ENCODE data around the gene HSP90AB1. TPM values are rescaled to one million over a fixed set of nuclear protein-coding genes. Genes with fewer than 3 reads are reported as not detected.

Gene HSP90AB1
- total and polyA plus RNA-seq, 9 of the 15 experiments (the other 6 are each of a cell fraction or from before 2014, with no cell fraction given), result 1,780 to 3,358 (median 2,262) TPM

- Histone ChIP-seq H3K27ac (ENCODE audit: extremely low read depth, low read depth, low read length) (peak overlapping the region; percentile 53; the same call in 2 of the 3 replicates), H3K9ac (ENCODE audit: insufficient read depth in 1 of 2, low read depth in 2 of 2, low read length in 2 of 2) (peak overlapping the region; percentile 46 to 82), H3K4me3 (no peak overlapping the region), H3K79me2 (ENCODE audit: control insufficient read depth, insufficient read depth, low read length) (no peaks in the 10 kb centered on the region), H4K20me1 (replicated peaks; ENCODE audit: control insufficient read depth, insufficient read depth, low read length) (no peaks in the 10 kb centered on the region), H3K36me3 (ENCODE audit: control insufficient read depth, insufficient read depth, low read length) (no peaks in the 10 kb centered on the region), H2AFZ (ENCODE audit: low read depth, low read length) (peak overlapping the region; percentile 91), H3K27me3 (ENCODE audit: control insufficient read depth in 2 of 2, insufficient read depth in 2 of 2, low read length in 2 of 2) (no peaks in the 10 kb centered on the region), H3K4me1 (replicated peaks in 1 of 2; ENCODE audit: control insufficient read depth in 2 of 2, insufficient read depth in 2 of 2, low read length in 2 of 2) (peaks cover 28 to 45% of the 10 kb centered on the region in 2 experiments), H3K4me2 (ENCODE audit: insufficient read depth, low read length) (peak overlapping the region; percentile 54), H3K9me1 (ENCODE audit: control insufficient read depth, insufficient read depth, low read length) (no peaks in the 10 kb centered on the region), H3K9me3 (replicated peaks; ENCODE audit: control insufficient read depth, insufficient read depth, low read depth, low read length) (no peaks in the 10 kb centered on the region)
- ChIA-PET CTCF (ENCODE audit: low intra/inter-chr PET ratio) (no interaction called here), POLR2A (interaction anchor here (0.9 to 3.0 kb wide), 9 partner anchors 9 to 53 kb away, joined by 3 to 23 read pairs (median 6); partner anchors contain the start of gene HSP90AB1)
- DNase-seq (ENCODE audit: extremely low read depth in 1 of 4, low spot score in 3 of 4) (peak; percentile 71 to 79 (median 73)), FAIRE-seq (peak; percentile 83), ATAC-seq (peak; percentile 78)
- TSS peak; percentile 55 for BruUV-seq (replicated peaks)
- intact Hi-C loops (cut with micrococcal nuclease) (no loop called here), in situ Hi-C loops (cut with MboI) (no loop called here)
- WGBS (ENCODE audit: insufficient coverage, low coverage, missing lambda C conversion rate), result 31% methylated on average over 11 of the region's 11 CpGs
- TF ChIP-seq CLOCK (CRISPR knock-in tag; IDR thresholded peaks at IDR 0.05; ENCODE audit: borderline replicate concordance) (no peak), CBX3 (IDR thresholded peaks at IDR 0.05; ENCODE audit: borderline replicate concordance in 1 of 2, low read length in 2 of 2) (0 out of 3 replicates have a peak, but pooled peaks of 1 of the 2 experiments have one; percentile 52), MYC (IDR thresholded peaks at IDR 0.05; ENCODE audit: low read depth, low read length) (peak; percentile 82), MYC (CRISPR knock-in tag; IDR thresholded peaks at IDR 0.05; ENCODE audit: borderline replicate concordance, low read depth) (no peak), NFE2 (IDR thresholded peaks at IDR 0.05; ENCODE audit: low read depth) (peak; percentile 93), MNT (conservative IDR thresholded peaks at IDR 0.05) (peak; percentile 44 to 81; a peak in 2 of 4 replicates), KDM5B (IDR thresholded peaks at IDR 0.05; ENCODE audit: insufficient replicate concordance, low read depth, low read length) (peak; percentile 48), JUN (IDR thresholded peaks at IDR 0.05; ENCODE audit: borderline replicate concordance, low read depth, low read length) (peak; percentile 15; the same call in 1 of the 2 replicates), JUN (CRISPR knock-in tag; IDR thresholded peaks at IDR 0.05; ENCODE audit: borderline replicate concordance) (no peak), ZNF592 (IDR thresholded peaks at IDR 0.05) (peak; percentile 98), ZNF316 (IDR thresholded peaks at IDR 0.05) (peak; percentile 86), NFE2L1 (tag; IDR thresholded peaks at IDR 0.05; ENCODE audit: borderline replicate concordance, low read depth) (peak; percentile 36; the same call in 1 of the 2 replicates)
These were observed 45.1 kb upstream of the HSP90AB1 start for GRCh38 chr6:44201638-44202303.

Measured in K562 (cell line).